ENCODE measurements around the gene MPG. TPM values are rescaled to one million over a fixed set of nuclear protein-coding genes. Genes with fewer than 3 reads are reported as not detected.
A peak's percentile ranks its signal among the peaks of the same experiment; 100 is the strongest.

The MPG gene
- total RNA-seq, 1 donor from 2014 or later = 21.2 TPM

GRCh38 chr16:69181-69580 is 8.8 kb upstream of the MPG start:
- Mint-ChIP-seq H3K27ac (peak overlapping the region; percentile 79), H3K9me3 (no peaks in the 10 kb centered on the region), H3K4me3 (no peak overlapping the region), H3K36me3 (no peaks in the 10 kb centered on the region), H3K4me1 (peaks cover 41% of the 10 kb centered on the region), H3K27me3 (ENCODE audit: insufficient read depth, low read depth) (peaks cover 11% of the 10 kb centered on the region)
- Histone ChIP-seq H3K27me3 (peaks cover 5% of the 10 kb centered on the region), H3K27ac (no peak overlapping the region), H3K9me3 (ENCODE audit: low read depth) (no peaks in the 10 kb centered on the region), H3K36me3 (no peaks in the 10 kb centered on the region), H4K20me1 (ENCODE audit: low read depth) (peaks cover 30% of the 10 kb centered on the region), H3K79me2 (ENCODE audit: low read depth) (no peaks in the 10 kb centered on the region), H3K4me1 (peaks cover 26% of the 10 kb centered on the region), H3K4me2 (no peak overlapping the region), H2AFZ (replicated peaks) (no peak overlapping the region), H3K4me3 (no peak overlapping the region), H3K9ac (no peak overlapping the region), H3F3A (ENCODE audit: low read depth) (peaks cover 9% of the 10 kb centered on the region)
- TF ChIP-seq CTCF (IDR thresholded peaks at IDR 0.05) = no peak
- no peak for TF ChIP-seq EZH2 (IDR thresholded peaks at IDR 0.05)
- no peak for TF ChIP-seq EZH2phosphoT487 (IDR thresholded peaks at IDR 0.05)
- DNase-seq (ENCODE audit: low spot score) = no peak

GRCh38 chr16:71210-71539 is 6.8 kb upstream of the MPG start:
- TF ChIP-seq EZH2 (IDR thresholded peaks at IDR 0.05) (no peak), EZH2phosphoT487 (IDR thresholded peaks at IDR 0.05) (no peak), CTCF (IDR thresholded peaks at IDR 0.05) (no peak)
- Histone ChIP-seq H3K36me3 (no peaks in the 10 kb centered on the region), H3K9ac (no peak overlapping the region), H3K4me2 (peak overlapping the region; percentile 82), H3K27me3 (peaks cover 5% of the 10 kb centered on the region), H3K4me3 (peak overlapping the region; percentile 60), H3K79me2 (ENCODE audit: low read depth) (no peaks in the 10 kb centered on the region), H3K4me1 (peaks cover 39% of the 10 kb centered on the region), H3K27ac (no peak overlapping the region), H4K20me1 (ENCODE audit: low read depth) (peaks cover 18% of the 10 kb centered on the region), H2AFZ (replicated peaks) (no peak overlapping the region), H3K9me3 (ENCODE audit: low read depth) (no peaks in the 10 kb centered on the region), H3F3A (ENCODE audit: low read depth) (peaks cover 23% of the 10 kb centered on the region)
- Mint-ChIP-seq H3K36me3 (no peaks in the 10 kb centered on the region), H3K4me1 (peaks cover 55% of the 10 kb centered on the region), H3K27me3 (ENCODE audit: insufficient read depth, low read depth) (peaks cover 13% of the 10 kb centered on the region), H3K27ac (no peak overlapping the region), H3K4me3 (peak overlapping the region; percentile 91), H3K9me3 (no peaks in the 10 kb centered on the region)
- no peak for DNase-seq (ENCODE audit: low spot score)

- Mint-ChIP-seq H3K4me3 (peak overlapping the region; percentile 91), H3K4me1 (peaks cover 60% of the 10 kb centered on the region)
These were observed 6.3 kb upstream of the MPG start for GRCh38 chr16:71540-72401.

More at GRCh38 chr16:71540-72401, 6.3 kb upstream of the MPG start:
- Histone ChIP-seq H3K27ac (no peak overlapping the region), H3K4me3 (peak overlapping the region; percentile 60), H3K36me3 (no peaks in the 10 kb centered on the region), H3K79me2 (ENCODE audit: low read depth) (no peaks in the 10 kb centered on the region), H2AFZ (replicated peaks) (no peak overlapping the region), H4K20me1 (ENCODE audit: low read depth) (peaks cover 17% of the 10 kb centered on the region), H3F3A (ENCODE audit: low read depth) (peaks cover 29% of the 10 kb centered on the region), H3K27me3 (peaks cover 5% of the 10 kb centered on the region), H3K4me2 (peak overlapping the region; percentile 82), H3K9ac (no peak overlapping the region), H3K4me1 (peaks cover 45% of the 10 kb centered on the region), H3K9me3 (ENCODE audit: low read depth) (no peaks in the 10 kb centered on the region)
- DNase-seq (ENCODE audit: low spot score) = peak; percentile 79
- H3K27me3 Mint-ChIP-seq (ENCODE audit: insufficient read depth, low read depth) = peaks cover 13% of the 10 kb centered on the region
- no peak overlapping the region for H3K27ac Mint-ChIP-seq
- TF ChIP-seq CTCF (IDR thresholded peaks at IDR 0.05) = no peak
- no peak for TF ChIP-seq EZH2 (IDR thresholded peaks at IDR 0.05)
- no peak for TF ChIP-seq EZH2phosphoT487 (IDR thresholded peaks at IDR 0.05)
- no peaks in the 10 kb centered on the region for H3K9me3 Mint-ChIP-seq
- H3K36me3 Mint-ChIP-seq = no peaks in the 10 kb centered on the region
